Type B pancreatic cell (in vitro differentiated cells): ENCODE results near the gene KLF13. TPM values are rescaled to one million over a fixed set of nuclear protein-coding genes. Genes with fewer than 3 reads are reported as not detected.
"Not testable (repeated sequence)": the region's sequence is repeated elsewhere in the genome, so short reads cannot be mapped to it uniquely, and the experiment has no call there.

Source experiments
- DNase-seq: peaks from one replicate; pipeline ENCODE4 v3.0.0; 2021; ENCODE audit warnings: mixed read lengths; ENCODE audit not compliant: unreplicated experiment; ENCODE audit errors: extremely low spot score
- H3K27ac Mint-ChIP-seq: 2 replicates; pipeline ENCODE4 v1.8.0; 2021; ENCODE audit warnings: mild to moderate bottlenecking, mixed read lengths
- H3K27me3 Mint-ChIP-seq: 2 replicates; pipeline ENCODE4 v1.8.0; 2021; ENCODE audit warnings: mixed read lengths
- H3K36me3 Mint-ChIP-seq: 2 replicates; pipeline ENCODE4 v1.8.0; 2021; ENCODE audit warnings: mixed read lengths
- H3K4me1 Mint-ChIP-seq: one replicate; pipeline ENCODE4 v1.8.0; 2021; ENCODE audit warnings: mixed read lengths; ENCODE audit not compliant: unreplicated experiment
- H3K4me3 Mint-ChIP-seq: 2 replicates; pipeline ENCODE4 v1.8.0; 2021; ENCODE audit warnings: mild to moderate bottlenecking, mixed read lengths
- H3K9me3 Mint-ChIP-seq: 2 replicates; pipeline ENCODE4 v1.8.0; 2021; ENCODE audit warnings: mixed read lengths
- total RNA-seq: library from RNA; stranded (reverse); gene quantifications from 2 replicates; pipeline ENCODE4 v1.2.1, GENCODE V29; 2021; ENCODE audit warnings: low replicate concordance
- TF ChIP-seq, protein P1 (sequence below): fragments of 200-600 bp; sonication (generic); conservative IDR thresholded peaks from 2 replicates; pipeline ENCODE4 v1.5.0; 2021; ENCODE audit warnings: antibody characterized with exemption, mild to moderate bottlenecking

KLF13 gene
- total RNA-seq, 1 donor from 2014 or later = 38.6 TPM

DNA sequence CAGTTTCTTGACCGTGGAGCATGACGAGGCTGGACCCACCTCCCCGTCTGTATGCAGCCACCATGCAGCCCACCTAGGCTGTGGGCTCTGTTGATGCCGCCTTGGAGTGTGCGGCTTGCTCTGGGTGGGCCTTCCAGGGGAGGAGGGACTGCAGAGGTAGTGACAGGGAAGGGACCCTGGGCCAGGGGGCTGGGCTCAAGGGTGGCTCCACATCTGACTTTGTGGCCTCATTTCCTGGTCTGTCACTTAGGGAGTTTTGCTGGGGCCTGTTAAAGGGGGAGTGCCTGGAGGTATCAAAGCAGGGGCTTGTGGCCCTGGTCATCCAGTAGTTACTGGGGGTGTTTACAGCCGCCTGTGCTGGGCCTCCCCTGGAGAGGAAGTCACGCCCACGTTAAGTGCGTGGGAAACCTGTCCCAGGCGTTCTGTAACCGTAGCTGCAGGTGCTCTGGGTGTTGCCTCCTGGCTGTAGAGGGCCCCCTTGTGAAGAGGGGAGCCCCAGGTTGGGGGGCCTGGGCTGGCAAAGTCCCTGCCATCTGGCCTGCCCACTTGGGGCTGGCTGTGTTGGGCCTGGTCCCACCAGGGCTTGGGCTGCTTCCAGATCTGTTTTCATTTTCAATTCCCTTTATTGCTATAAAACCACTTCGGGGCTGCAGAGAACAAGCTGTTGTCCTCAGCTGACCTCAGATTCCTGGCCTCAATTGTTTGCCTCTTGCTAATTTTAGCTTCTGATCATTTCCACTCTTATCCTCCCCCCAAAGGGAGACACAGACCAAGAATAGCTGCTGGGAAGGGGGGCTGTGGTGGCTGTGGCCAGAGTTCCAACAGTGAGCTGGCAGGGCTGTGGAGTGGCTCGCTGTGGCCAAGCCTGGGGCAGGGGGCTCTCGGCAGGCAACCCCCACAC is 26.5 kb downstream of the KLF13 start:
- no peaks in the 10 kb centered on the region for H3K9me3 Mint-ChIP-seq
- no peak for DNase-seq
- peak overlapping the region; percentile 94 for H3K27ac Mint-ChIP-seq
- no peaks in the 10 kb centered on the region for H3K36me3 Mint-ChIP-seq
- H3K4me3 Mint-ChIP-seq = peak overlapping the region; percentile 76
- no peaks in the 10 kb centered on the region for H3K27me3 Mint-ChIP-seq
- TF ChIP-seq, protein P1, sequence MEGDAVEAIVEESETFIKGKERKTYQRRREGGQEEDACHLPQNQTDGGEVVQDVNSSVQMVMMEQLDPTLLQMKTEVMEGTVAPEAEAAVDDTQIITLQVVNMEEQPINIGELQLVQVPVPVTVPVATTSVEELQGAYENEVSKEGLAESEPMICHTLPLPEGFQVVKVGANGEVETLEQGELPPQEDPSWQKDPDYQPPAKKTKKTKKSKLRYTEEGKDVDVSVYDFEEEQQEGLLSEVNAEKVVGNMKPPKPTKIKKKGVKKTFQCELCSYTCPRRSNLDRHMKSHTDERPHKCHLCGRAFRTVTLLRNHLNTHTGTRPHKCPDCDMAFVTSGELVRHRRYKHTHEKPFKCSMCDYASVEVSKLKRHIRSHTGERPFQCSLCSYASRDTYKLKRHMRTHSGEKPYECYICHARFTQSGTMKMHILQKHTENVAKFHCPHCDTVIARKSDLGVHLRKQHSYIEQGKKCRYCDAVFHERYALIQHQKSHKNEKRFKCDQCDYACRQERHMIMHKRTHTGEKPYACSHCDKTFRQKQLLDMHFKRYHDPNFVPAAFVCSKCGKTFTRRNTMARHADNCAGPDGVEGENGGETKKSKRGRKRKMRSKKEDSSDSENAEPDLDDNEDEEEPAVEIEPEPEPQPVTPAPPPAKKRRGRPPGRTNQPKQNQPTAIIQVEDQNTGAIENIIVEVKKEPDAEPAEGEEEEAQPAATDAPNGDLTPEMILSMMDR = no peak
- H3K4me1 Mint-ChIP-seq = peaks cover 48% of the 10 kb centered on the region

DNA sequence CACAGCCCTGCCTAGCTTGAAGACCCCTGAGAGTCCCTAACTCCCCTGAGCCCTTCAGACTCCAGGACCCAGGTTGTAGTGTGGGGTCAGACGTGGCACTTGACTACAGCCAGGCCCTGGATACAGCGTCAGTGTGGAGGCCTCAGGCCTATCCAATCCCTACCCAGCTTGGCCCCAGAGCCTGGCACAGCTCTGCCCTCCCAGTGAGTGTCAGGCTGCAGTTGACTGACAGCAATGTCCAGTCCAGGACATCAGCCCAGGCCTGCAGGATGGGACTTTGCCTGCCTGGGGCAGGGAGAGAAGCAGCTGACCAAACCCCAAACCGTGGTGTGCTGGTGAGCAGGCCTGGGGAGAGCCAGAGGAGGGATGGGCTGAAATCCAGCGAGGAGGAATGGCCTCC is 27.3 kb downstream of the KLF13 start:
- Mint-ChIP-seq H3K4me3 (no peak overlapping the region), H3K4me1 (peaks cover 54% of the 10 kb centered on the region), H3K27ac (peak overlapping the region; percentile 94), H3K36me3 (no peaks in the 10 kb centered on the region), H3K27me3 (no peaks in the 10 kb centered on the region), H3K9me3 (no peaks in the 10 kb centered on the region)
- no peak for DNase-seq
- TF ChIP-seq, protein P1 = no peak

DNA sequence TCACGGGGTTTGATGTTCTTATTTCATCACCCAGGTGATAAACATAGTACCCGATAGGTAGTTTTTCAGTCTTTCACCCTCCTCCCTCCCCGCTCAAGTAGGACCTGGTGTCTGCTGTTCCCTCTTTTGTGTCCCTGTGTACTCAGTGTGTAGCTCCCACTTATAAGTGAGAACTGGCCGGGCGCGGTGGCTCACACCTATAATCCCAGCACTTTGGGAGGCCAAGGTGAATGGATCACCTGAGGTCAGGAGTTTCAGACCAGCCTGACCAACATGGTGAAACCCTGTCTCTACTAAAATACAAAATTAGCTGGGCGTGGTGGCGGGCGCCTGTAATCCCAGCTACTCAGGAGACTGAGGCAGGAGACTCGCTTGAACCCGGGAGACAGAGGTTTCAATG is 29.5 kb downstream of the KLF13 start:
- not testable (repeated sequence) for H3K36me3 Mint-ChIP-seq, H3K27me3 Mint-ChIP-seq, H3K4me3 Mint-ChIP-seq, DNase-seq, H3K9me3 Mint-ChIP-seq
- H3K27ac Mint-ChIP-seq = peak overlapping the region; percentile 48
- H3K4me1 Mint-ChIP-seq = peaks cover 46% of the 10 kb centered on the region

DNA sequence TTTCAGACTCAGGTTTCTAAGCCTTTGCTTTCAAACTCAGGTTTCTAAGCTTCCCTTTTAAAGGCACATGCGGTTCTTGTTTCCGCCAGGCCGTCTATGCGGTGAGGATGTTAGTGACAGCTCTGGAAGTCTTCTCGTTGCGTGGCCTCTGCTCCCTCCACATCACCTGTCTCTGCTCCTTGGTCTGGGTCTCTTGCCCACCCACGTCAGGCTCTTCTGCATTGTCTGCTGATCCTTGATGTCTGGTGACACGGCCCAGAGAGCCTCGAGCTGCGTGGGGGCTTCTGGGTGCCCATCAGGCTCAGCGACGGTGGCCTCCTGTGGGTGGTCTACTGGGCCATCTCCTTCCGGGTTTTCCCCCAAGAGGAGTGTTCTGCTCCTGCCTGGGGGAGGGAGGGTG is 30.5 kb downstream of the KLF13 start:
- no peak for DNase-seq
- no peaks in the 10 kb centered on the region for H3K27me3 Mint-ChIP-seq
- no peaks in the 10 kb centered on the region for H3K36me3 Mint-ChIP-seq
- no peak overlapping the region for H3K4me3 Mint-ChIP-seq
- H3K27ac Mint-ChIP-seq = peak overlapping the region; percentile 27
- no peaks in the 10 kb centered on the region for H3K9me3 Mint-ChIP-seq
- peaks cover 47% of the 10 kb centered on the region for H3K4me1 Mint-ChIP-seq
- TF ChIP-seq, protein P1 = no peak

DNA sequence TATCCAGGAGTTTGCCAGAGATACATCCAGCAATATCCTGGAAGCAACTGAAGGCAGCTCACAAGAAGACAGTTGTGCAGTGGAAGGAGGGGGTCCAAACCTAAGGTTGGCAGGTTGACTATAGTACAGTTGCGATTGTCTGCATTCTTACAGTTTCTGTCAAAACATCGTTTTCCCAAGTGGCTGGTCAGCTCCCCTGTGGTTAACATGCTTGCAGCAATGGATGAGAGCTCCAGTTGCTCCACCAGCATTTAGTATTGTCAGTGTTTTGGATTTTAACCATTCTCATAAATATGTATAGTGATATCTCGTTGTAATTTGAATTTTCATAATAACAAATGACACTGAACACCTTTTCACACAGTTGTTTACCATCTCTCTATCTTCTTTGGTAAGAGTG is 31.5 kb downstream of the KLF13 start:
- no peak for DNase-seq
- Mint-ChIP-seq H3K27ac (peak overlapping the region; percentile 58), H3K4me1 (peaks cover 48% of the 10 kb centered on the region), H3K9me3 (no peaks in the 10 kb centered on the region), H3K36me3 (no peaks in the 10 kb centered on the region), H3K27me3 (no peaks in the 10 kb centered on the region), H3K4me3 (no peak overlapping the region)
- TF ChIP-seq, protein P1 = no peak

DNA sequence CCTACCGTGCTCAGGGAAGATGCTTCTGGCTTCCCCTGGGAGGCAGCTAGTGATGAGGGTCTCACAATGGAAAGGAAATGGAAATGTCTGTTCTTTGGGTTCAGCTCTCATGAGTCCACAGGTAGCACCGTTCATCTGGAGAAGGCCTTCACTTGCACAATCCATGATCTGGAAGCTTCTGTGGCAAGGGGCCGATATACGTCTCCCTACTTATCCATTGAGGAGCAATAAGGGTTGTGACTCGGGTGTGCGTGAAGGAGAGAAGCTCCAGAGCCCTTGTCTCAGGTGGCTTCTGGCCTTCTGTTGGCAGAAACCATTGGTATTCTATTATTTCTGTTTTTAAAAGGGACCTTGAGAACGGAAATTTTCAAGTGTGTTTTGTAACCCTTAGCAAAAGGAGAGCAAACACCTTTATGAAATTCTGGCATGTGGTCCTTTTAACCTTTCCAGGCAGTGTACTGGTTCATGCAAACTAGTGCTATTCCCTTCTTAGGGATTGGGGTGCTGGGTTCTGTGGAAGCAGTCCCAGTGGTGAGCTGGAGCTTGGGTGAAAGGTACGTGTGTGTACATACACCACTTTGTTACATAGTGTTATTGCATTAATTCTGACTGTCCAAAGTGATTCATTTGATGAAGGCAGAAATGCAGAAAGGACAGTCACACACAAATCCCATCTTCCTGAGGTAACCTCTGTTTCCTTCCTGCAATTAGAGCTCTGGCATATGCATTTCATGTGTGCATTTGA is 32.5 kb downstream of the KLF13 start:
- TF ChIP-seq, protein P1 = no peak
- no peak for DNase-seq
- no peaks in the 10 kb centered on the region for H3K27me3 Mint-ChIP-seq
- peak overlapping the region; percentile 51 for H3K4me3 Mint-ChIP-seq
- H3K27ac Mint-ChIP-seq = peak overlapping the region; percentile 58
- peaks cover 50% of the 10 kb centered on the region for H3K4me1 Mint-ChIP-seq
- H3K36me3 Mint-ChIP-seq = no peaks in the 10 kb centered on the region
- H3K9me3 Mint-ChIP-seq = no peaks in the 10 kb centered on the region
